ELR (cell line): ENCODE results near the gene PRKG1.

Experiments used
- DNase-seq: peaks from one replicate; pipeline ENCODE4 v3.0.0-alpha.2; 2015; ENCODE audit warnings: low read depth

PRKG1 gene

DNA sequence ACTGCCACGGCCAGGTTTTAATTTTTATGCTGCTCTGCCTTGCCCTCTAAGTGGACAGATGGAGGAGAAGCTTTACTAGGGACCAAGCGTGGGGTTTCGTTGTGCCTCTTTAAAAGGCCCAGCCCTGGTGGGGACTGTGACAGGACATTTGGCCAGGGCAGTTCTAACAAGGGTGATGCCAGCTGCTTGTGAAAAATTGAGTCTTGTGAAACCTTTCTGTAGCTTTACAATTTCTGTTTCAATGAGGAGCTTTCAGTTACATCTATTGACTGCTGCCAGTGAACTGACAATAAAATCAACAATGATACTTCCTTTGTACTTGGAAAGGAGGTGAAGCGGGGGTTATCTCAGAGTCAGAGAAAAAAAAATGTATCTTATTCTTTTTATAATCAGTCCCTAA lies 858.2 kb downstream of the PRKG1 start:
- no peak for DNase-seq

DNA sequence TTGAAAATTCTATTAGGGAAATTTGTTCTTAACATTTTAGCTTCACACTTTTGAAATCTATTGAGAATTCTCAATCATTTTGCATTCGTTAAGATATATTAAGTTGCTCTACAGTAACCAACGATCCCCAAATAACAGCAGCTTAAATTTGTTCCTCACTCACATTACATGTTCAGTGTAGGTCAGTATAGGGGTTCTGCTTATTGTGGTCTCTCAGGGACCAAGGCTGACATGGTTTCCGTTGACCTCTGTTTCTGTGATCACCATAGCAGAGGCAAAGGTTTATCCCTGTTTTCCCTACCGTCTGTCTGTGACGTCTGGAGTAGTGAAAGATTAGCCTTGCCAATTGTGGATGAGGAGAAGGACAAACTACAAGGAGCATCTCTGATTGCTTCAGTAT lies 860.1 kb downstream of the PRKG1 start:
- DNase-seq, result no peak

DNA sequence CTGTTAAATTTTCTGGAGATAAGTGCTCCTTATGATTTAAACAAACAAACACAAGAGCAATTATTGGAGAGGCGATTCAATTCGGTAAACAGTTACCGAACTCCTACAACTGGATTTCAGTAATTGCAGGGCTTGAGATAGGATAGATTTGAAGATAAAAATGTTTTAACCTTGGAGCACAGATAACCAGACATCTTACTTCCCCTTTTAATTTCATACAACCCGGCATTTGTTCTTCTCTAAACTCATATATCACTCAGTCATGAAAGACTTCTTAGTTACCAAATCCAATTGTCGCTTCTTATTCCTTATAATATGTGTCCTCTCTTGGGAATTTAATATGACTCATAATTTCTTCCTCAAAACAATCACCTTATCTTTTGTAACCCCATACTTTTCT lies 861.1 kb downstream of the PRKG1 start:
- no peak for DNase-seq

DNA sequence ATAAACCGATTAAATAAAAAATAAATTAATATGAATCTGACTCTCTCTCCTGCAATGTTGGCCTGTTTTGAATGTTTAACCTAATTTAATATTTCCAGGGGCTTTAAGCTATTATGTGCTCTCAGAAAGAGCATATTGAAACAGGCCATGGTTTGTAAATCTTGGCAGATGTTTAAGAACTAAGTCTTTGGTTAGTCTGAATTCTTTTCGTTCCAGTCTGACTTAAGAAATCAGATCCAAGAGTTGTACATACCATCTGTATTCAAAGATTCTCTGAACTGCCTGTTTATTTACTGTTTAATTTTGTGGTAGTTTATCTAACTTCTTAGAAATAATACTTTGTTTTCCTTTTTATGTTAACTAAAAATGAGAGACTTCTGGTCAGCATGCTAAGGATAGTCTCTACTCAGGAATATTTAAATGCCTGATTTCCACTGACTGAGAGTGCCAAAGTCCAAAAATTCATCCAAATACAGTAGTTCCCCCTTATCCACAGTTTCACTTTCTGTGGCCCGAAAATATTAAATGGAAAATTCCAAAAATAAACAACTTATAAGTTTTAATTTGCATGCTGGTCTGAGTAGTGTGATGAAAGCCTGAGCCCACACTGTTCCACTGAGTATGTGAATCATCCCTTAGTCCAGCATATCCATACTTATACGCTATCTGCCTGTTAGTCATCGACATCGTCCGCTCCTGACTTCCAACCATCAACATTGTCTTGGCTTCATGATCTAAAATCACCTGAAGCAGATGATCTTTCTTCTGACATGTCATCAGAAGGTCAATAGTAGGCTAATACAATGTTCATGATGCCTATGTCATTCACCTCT lies 863.2 kb downstream of the PRKG1 start:
- peak; percentile 10 for DNase-seq

DNA sequence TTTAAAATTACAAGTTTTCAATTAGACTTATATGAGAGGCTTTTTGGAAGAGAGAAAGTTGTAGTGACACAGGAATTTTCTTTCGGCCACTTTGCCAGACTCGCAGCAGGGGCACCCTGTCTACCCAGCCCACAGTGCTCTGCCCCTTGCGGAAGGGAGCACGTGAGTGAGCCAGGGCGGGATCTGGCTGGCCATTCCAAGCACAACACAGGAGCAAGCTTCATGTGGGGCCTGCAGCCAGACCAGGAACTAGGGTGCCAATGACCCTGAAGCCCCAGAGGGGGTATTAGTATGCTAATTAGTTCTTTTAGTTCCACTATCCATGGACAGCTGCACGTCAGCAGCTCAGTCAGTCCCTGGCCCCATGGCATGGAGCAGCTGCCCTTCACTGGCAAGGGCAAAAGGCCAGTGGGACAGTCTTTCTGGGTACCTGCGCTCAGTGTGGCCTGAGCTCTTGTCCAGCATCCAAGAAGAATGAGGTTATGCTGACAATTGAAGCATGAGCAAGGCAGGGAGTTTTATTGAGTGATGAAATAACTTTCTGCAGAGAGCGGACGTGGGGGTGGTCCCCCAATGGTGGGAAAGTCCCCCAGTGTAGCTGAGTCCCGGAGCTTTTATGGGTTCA lies 876.2 kb downstream of the PRKG1 start:
- DNase-seq, result no peak

DNA sequence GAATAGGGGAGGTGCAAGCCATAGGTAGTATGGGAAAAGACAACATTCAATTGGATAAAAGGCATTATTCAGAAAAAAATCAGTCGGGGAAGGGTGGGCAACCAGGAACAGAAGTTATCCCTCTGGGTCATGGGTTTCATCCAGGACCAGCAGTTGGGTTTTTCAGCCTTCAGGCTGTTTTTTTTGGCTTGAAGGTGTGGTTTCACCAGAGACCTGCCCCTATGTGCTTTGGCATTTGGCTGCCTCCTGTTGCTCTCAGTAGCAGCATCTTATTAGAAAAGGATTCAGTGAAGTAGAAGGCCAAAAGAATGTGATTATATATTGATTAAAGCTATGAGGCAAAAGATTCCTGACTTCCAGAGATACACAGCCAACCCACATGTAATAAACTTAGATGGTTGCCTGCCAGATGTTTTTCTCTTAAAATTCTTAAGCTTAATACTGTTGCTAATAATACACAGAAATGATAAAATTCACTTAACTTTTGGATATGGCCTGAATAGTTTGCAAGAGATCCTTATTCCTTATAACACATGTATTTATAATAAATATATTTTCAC lies 876.8 kb downstream of the PRKG1 start:
- DNase-seq, result no peak

DNA sequence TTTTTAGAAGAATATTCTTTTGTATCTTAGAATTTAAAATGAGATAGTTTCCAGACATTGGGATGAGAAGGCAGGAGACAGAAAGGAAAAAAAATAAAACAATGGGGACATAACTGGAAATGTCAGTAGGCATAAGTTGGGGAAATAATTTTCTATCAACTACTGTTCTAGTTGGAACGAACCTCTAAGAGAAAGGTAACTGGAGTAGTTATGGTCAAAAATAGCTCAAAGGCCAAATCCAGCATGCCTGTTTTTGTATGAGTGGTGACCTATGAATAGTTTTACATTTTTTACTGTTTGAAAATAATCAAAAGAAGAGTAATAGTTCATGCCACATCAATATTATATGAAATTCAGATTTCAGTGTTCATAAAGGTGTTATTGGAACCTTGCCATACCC lies 877.3 kb downstream of the PRKG1 start:
- no peak for DNase-seq

DNA sequence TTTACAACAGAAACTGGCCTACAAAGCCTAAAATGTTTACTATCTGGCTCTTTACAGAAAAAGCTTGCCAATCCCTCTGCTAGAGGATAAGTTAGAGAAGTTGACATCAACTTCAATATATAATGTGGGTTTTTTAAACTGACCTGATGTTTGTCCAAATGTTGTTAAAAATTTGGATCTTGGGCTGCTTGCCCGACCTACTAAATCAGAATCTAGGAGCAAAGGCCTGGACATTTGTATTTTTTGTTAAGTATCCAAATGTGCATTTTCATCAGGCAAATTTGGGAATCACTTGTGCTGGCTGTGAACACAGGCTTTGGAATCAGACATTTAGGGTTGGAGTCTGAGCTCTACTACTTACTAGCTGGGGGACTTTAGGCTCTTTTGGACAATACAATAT lies 877.8 kb downstream of the PRKG1 start:
- DNase-seq, result no peak

DNA sequence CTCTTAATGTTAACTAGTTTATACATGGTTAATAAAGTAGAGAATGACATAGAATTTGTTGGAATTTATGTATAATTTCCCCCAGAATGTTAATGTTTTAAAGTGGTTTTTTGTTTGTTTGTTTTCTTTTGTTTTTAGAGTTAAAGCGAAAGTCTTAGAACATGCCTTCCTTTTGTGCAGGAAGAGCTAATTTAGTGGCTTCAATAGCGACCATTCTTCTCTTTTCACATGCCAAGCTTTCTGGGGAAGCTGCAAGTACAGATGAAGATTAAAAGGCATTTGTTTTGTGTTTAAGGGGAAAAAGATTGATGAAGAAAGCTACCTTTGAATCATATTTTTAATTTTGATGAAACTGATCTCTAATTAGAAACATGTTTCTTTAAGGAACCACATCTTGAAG lies 881.4 kb downstream of the PRKG1 start:
- no peak for DNase-seq

DNA sequence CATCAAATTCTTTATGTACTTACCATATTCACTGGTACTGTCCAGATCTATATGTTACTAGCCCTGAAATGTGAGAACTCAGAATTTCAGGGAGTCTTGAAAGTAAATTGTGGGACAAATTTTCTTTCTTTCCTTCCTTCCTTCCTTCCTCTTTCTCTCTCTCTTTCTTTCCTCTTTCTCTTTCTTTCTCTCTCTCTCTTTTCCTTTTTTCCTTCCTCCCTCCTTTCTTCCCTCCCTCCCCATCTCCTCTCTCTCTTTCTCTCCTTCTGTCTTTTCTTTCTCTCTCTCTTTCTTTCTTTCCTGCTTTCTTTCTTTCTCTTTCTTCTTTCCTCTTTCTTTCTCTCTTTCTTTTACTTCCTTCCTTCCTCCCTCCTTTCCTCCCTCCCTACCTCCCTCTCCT lies 882.5 kb downstream of the PRKG1 start:
- no peak for DNase-seq

DNA sequence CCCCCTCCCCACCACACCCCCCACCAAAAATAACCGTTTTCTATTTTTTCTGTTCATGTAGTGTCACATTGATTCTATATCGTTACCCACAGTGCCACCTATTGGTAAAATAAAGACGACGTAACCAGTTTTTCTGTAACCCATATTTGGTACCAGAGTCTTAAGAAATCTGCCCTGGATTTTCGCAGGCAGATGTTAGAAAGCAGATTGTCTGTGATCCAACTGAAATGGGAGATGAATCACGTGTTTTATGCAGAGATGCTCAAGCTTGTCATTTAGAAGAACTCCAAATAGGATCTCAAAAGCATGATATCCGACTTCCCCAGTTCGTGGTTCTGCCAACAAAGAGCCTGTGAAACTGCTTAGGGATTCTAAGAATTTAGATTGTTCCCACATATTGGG lies 886.2 kb downstream of the PRKG1 start:
- peak; percentile 58 for DNase-seq

DNA sequence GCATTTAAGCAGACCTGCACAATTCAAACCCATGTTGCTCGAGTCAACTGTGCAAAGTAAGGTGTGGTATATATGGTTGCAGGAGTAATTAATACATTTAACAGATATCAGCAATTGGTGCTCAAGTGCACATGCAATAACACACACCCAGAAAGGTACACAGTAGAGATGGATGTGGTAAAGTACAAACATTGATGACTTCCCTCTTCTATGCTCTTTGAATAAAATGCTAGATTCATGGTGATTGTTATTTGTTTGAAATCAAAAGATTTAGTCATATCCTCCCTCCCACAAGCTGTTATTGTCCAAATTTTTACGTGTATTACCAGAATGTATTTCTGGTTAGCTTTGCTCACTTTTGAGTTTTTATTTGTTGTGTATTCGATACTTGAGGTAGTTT lies 887.1 kb downstream of the PRKG1 start:
- no peak for DNase-seq

DNA sequence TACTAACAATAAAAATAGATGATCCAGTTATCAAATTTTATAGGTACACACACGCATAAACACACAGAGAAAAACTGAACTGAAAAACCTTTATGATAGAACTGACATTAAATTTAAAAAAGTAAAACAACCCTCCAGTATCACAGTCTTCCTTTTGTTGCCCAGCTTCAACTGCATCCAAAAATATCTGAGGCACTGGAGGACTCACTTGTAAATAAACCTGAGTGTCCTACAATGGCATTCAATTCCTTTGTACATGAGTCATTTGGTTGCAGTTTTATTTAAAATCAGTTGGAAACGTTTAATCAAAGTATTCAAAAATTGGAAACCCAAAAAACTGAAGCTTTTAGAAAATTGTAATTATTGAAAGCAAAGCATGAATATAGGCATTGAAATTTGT lies 890.3 kb downstream of the PRKG1 start:
- DNase-seq, result peak; percentile 1

DNA sequence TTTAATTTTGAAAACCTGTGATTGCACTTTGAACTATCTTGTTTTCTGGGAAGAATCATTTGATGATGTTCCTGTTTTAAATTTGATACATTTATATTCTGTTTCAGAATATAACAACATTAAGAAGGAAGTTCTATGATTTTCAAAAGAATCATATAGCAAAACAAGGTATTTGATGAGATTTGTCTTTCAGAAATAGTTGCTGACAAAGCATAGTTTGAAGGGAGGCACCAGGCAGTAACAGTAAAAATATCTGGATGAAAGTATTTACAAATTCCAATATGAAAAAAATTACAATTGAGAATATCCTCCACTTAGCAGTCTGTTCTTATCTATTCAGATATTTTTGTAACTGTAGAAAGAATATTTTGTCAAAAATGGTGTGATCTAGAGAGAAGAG lies 891.2 kb downstream of the PRKG1 start:
- no peak for DNase-seq

DNA sequence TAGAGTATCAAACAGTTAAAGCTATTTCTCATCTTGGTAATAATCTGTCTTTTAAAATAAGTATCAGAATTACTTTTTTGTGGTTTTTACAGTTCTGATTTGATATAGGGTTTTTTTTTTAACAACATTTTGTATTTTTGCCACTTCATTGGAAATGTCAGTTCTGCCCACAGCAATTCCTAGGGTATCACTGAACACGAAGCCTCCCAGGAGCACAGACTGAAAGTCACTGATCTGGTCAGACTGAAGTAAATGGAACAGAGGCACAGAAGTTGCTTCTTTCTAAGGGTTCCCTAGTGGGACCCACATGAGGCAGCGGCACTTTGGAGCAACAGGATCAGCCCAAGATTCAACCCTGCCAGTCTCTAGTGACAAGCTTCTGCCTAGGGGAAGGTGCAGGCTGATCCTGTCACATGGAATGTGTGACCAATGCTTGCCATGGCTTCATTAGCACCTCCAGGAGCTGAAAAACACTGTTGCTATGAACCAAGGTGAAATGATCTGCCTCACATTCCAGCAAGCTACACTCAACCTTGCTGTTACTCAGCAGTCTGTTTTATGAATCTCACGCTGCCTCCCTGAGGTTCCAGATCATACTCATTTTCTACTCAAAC lies 898.6 kb downstream of the PRKG1 start:
- DNase-seq, result no peak

DNA sequence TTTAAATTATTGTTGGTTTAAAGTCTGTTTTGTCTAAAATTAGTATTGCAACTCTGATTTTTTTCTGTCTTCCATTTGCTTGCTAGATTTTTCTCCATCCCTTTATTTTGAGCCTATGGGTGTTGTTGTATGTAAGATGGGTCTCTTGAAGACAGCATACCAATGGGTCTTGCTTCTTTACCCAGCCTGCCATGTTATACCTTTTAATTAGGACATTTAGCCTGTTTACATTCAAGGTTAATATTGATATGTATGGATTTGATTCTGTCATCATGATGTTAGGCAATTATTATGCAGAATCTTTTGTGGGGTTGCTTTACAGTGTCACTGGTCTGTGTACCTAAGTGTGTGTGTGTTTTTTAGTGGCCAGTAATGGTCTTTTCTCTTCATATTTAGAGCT lies 906.5 kb downstream of the PRKG1 start:
- DNase-seq, result no peak

DNA sequence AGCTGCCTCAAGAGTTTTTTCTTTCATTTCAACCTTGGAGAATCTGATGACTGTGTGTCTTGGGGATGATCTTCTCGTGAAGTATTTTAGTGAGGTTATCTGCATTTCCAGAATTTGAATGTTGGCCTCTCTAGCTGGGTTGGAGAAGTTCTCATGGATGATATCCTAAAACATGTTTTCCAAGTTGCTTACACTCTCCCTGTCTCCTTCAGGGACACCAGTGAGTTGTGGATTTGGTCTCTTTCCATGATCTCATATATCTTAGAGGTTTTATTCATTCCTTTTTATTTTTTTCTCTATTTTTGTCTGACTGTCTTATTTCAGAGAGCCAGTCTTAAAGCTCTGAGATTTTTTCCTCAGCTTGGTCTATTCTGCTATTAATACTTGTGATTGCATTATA lies 907.4 kb downstream of the PRKG1 start:
- no peak for DNase-seq

DNA sequence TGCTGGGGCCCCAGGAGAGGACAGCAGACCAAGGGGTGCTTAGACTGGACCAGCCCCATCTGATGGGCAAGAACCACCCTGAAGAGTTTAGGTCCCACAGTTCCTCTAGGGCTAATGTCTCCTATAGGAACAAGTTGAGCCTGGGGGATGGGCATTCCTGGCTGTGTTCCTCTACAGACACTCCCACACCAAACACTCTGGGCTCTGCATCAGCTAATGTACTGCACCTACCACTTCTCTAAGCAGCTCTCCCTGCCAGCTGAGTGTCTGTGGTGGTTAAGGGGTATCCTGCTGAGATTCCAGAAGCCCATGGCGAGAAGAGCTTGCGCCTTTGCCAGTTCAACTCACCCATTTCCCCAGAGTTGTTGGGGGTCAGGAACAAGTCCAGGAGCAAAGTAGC lies 909.2 kb downstream of the PRKG1 start:
- no peak for DNase-seq

DNA sequence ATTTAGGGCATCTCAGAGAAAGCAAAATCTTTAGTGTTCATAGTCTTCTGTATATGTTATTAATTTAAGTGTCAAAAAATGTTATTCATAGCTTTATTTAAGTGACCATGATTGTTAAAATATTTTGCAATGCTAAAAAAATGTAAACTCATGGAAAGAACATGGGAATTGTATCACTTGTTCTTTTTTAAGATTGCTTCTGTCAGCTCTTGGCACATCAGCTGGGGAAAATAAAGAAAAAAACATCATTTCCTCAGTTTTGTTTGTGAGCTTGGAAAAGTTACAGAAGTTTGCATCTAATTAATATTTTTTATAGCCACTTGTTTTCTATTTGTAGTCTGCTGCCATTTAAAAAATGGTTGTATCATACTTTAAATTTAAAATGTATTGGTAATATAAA lies 911.0 kb downstream of the PRKG1 start:
- no peak for DNase-seq

DNA sequence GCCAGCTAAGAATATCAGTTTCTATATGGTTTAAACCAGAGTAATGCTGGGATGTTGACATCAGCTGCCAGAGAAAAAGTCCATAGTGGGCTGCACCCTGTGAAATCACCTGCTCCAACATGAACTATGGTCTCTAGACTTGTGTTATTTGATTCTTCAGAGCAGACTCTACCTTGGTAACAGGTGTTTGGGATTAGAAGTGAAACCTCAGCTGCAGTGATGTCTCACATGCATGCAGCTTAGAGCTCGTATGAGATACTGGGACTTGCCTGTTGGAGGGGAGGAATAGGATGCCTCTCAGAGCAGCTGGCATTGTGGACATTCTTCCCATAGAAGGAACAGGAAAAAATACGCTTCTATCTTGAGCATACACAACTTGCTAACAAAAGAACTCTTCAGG lies 912.2 kb downstream of the PRKG1 start:
- DNase-seq, result no peak

DNA sequence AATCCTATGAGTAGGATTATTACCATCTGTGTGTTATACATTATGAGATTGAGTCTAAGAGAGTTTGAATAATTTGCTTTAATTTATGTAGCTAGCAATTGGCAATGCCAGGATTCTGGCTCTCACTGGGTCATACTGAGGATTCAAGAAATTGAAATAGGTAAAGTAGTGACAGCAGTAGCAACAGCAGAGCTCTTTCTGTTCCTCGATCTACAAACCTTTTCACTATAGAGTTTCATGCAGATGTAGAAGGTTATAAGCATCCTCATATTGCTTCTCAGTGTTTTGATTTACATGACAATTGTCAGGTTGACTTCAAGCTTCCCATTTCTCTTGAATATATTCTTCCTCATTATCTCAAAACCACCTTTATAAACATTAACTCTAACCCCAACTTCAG lies 919.2 kb downstream of the PRKG1 start:
- no peak for DNase-seq

DNA sequence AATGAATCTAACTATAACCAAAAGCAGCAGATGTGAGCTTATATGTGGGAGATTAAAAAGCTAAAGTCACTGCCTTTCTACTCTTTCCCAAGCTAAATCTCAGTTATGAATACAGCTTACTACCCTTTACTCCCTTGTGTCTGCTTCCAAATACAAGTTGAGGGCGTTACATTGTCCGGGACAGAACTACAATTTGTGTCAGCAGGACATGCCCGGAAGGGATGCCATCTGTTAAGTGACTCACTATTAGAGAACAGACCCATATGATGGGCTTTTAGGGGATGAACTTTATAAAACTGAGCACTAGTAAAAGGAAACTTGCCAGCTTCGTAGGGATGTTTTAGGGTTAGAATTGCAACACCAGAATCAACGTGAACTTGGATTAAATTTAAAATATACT lies 924.8 kb downstream of the PRKG1 start:
- DNase-seq, result no peak

DNA sequence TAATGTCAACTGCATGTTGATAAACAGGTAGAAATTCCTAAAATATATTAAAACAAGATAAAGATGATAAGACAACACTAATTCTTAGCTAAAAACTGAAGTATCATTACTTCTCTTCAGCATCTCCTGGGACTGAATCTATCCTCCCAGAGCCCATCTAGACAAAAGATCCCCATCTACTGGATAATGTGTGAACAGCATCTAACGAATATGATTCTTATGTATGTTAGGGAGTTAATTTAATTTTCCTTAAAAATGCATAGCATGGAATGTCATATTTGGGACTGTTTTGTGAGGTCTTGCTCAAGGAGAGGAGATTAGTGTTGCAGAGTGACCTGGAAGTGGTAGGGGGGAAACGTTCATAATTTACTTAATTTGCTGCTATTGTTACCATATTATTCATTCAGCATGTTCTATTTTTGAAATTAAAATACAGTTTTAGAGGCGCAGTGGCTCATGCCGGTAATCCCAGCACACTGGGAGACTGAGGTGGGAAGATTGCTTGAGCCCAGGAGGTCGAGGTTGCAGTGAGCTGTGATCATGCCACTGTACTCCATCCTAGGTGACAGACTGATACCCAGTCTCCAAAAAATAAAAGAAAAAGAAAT lies 930.2 kb downstream of the PRKG1 start:
- peak; percentile 59 for DNase-seq
